ENCODE data around the gene SAP30. TPM values are rescaled to one million over a fixed set of nuclear protein-coding genes. Genes with fewer than 3 reads are reported as not detected.

The SAP30 gene
- total RNA-seq, 2 experiments from 2014 or later = 35.2 to 36.4 TPM

- CTCF ChIA-PET = no interaction called here
Observed at GRCh38 chr4:173404296-173404865, 33.6 kb downstream of the SAP30 start.

GRCh38 chr4:173405840-173406606 lies 35.3 kb downstream of the SAP30 start:
- ChIA-PET CTCF (no interaction called here), POLR2A (no interaction called here)

More at GRCh38 chr4:173404296-173404865, 33.6 kb downstream of the SAP30 start:
- POLR2A ChIA-PET = no interaction called here

- CTCF ChIA-PET = interaction anchor here (1.2 to 1.6 kb wide), 2 partner anchors 11 to 13 kb away, joined by 3 to 4 read pairs; no protein-coding TSS in a partner anchor
- POLR2A ChIA-PET = no interaction called here
Observed at GRCh38 chr4:173410079-173410478, 39.3 kb downstream of the SAP30 start.

- POLR2A ChIA-PET = no interaction called here
- CTCF ChIA-PET = interaction anchor here (1.2 kb wide), 1 partner anchor 80 kb away, joined by 3 read pairs; no protein-coding TSS in a partner anchor
Observed at GRCh38 chr4:173411106-173411693, 40.4 kb downstream of the SAP30 start.

GRCh38 chr4:173413036-173413435 lies 42.3 kb downstream of the SAP30 start:
- POLR2A ChIA-PET = interaction anchor here (0.7 to 1.0 kb wide), 2 partner anchors 11 to 79 kb away, joined by 3 to 4 read pairs; no protein-coding TSS in a partner anchor
- CTCF ChIA-PET = interaction anchor here (1.4 to 1.5 kb wide), 2 partner anchors 107 to 400 kb away, joined by 3 read pairs; no protein-coding TSS in a partner anchor

GRCh38 chr4:173414456-173414855 lies 43.7 kb downstream of the SAP30 start:
- ChIA-PET POLR2A (no interaction called here), CTCF (interaction anchor here (0.6 to 1.5 kb wide), 2 partner anchors 76 to 108 kb away, joined by 3 read pairs; no protein-coding TSS in a partner anchor)

- ChIA-PET CTCF (interaction anchor here (0.6 to 1.6 kb wide), 2 partner anchors 76 to 96 kb away, joined by 3 to 4 read pairs; no protein-coding TSS in a partner anchor), POLR2A (no interaction called here)
Observed at GRCh38 chr4:173415092-173415491, 44.3 kb downstream of the SAP30 start.

- POLR2A ChIA-PET = interaction anchor here (0.6 kb wide), 1 partner anchor 96 kb away, joined by 5 read pairs; no protein-coding TSS in a partner anchor
- CTCF ChIA-PET = interaction anchor here (0.8 to 1.6 kb wide), 2 partner anchors 91 to 97 kb away, joined by 3 to 4 read pairs; no protein-coding TSS in a partner anchor
Observed at GRCh38 chr4:173415885-173416653, 45.3 kb downstream of the SAP30 start.

- ChIA-PET POLR2A (no interaction called here), CTCF (interaction anchor here (1.1 to 1.2 kb wide), 2 partner anchors 9 to 99 kb away, joined by 3 read pairs; no protein-coding TSS in a partner anchor)
Observed at GRCh38 chr4:173417833-173418232, 47.1 kb downstream of the SAP30 start.

GRCh38 chr4:173418639-173419038 lies 47.9 kb downstream of the SAP30 start:
- POLR2A ChIA-PET = no interaction called here
- CTCF ChIA-PET = interaction anchor here (1.1 to 1.2 kb wide), 2 partner anchors 10 to 76 kb away, joined by 3 read pairs; no protein-coding TSS in a partner anchor

GRCh38 chr4:173420324-173420752 lies 49.6 kb downstream of the SAP30 start:
- POLR2A ChIA-PET = no interaction called here
- CTCF ChIA-PET = interaction anchor here (0.8 to 1.4 kb wide), 5 partner anchors 11 to 101 kb away, joined by 3 to 6 read pairs (median 3); no protein-coding TSS in a partner anchor

GRCh38 chr4:173420801-173421200 lies 50.0 kb downstream of the SAP30 start:
- CTCF ChIA-PET = interaction anchor here (0.6 to 1.4 kb wide), 6 partner anchors 11 to 822 kb away, joined by 3 to 6 read pairs (median 3); no protein-coding TSS in a partner anchor
- POLR2A ChIA-PET = no interaction called here

- CTCF ChIA-PET = no interaction called here
- POLR2A ChIA-PET = no interaction called here
Observed at GRCh38 chr4:173424899-173425805, 54.4 kb downstream of the SAP30 start.

- POLR2A ChIA-PET = no interaction called here
- CTCF ChIA-PET = no interaction called here
Observed at GRCh38 chr4:173426064-173426463, 55.3 kb downstream of the SAP30 start.
